Stimulated activated CD8-positive, alpha-beta memory T cell treated with anti-CD3 and anti-CD28 coated beads, Interleukin-7, amount 100 ng/mL, for 24 hours (primary cell): ENCODE data around the gene CDHR2.

ENCODE experiments used
- DNase-seq: peaks from one replicate; pipeline ENCODE4 v3.0.0-alpha.2; 2020; ENCODE audit warnings: low read depth

Gene CDHR2

GRCh38 chr5:176640616-176641015, 91.5 kb downstream of the CDHR2 start:
- DNase-seq: no peak

DNA sequence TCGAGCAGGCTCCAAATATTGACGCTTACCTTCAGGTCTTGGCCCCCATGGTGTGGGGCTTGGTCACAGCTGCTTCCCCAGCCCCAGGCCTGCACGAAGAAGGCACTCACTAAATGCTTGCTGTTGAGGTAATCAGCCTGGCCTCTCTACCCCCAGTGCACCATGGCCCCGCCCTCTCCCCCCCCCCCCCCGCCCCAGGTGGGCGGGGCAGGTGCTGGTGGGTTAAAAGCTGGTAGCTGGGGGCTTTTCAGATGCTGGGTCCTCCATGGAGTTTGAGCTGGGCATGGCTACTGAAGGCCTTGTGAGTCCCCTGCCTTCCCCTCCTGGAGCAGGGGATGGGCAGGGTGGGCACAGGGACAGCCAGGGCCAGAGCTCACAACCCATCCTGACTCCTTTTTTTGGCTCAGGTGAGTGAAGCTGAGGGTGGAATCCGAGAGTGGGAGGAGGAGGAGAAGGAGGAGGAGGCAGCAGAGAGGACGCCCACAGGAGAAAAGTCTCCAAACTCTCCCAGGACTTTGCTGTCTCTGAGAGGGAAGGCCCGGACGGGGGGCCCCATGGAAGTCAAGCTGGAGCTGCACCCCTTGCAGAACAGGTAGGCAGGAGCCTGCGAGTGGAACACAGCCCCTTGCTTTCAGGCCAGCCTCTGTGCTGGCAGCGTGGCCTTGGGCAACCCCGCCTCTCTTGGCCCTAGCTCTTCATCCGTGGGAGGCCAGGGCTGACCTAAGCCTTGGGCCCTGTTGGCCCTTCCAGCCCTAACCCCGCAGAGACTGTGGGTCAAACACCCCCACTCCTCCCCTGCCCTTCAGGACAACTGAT, 93.7 kb downstream of the CDHR2 start:
- DNase-seq: no peak

GRCh38 chr5:176643491-176644219, 94.5 kb downstream of the CDHR2 start:
- no peak for DNase-seq

- DNase-seq: no peak
Observed at GRCh38 chr5:176644294-176644693, 95.2 kb downstream of the CDHR2 start.

DNA sequence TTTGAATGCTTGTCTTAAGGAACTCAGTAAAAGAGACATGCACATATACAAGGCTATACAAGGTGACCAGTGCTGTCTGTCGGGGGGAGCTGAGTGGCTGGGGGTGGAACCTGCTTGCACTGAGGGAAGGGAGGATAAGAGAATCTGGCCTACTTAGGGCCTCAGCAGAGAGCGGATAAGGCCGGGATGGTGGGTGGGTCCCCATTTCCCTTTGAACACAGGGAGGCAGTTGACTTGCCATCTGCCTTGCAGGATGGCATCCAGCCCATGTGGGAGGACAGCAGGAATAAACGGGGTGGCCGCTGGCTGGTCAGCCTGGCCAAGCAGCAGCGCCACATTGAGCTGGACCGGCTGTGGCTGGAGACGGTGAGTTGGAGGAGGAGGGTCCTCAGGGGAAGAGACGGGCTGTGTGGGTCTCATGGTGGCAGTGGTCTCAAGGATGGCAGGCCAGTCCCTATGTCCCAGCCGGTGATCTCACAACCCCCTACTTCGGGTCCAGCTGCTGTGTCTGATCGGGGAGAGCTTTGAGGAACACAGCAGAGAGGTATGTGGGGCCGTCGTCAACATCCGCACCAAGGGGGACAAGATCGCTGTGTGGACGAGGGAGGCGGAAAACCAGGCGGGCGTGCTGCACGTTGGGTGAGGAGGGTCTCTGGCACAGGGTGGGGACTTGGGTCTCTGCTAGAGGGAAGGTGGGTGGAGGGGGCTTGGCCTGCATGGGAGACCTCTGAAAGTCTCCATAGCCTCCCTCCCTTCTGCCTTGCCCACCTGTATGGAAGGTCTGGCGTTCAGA, 95.9 kb downstream of the CDHR2 start:
- DNase-seq: no peak
